Fibroblast of lung (primary cell): ENCODE results near the gene TMEM131. TPM values are rescaled to one million over a fixed set of nuclear protein-coding genes. Genes with fewer than 3 reads are reported as not detected.

ENCODE experiments used
- DNase-seq, 2 donors: peaks; one replicate each; pipeline versions ENCODE4 v3.0.0 to v3.0.0-alpha.2; 2010; ENCODE audit warnings: low read depth in 2 of 2
- H2AFZ ChIP-seq: 2 replicates; pipeline ENCODE4 v1.5.1; 2012; ENCODE audit warnings: low read length, control low read depth, inconsistent platforms
- H3K27ac ChIP-seq: 2 replicates; pipeline ENCODE4 v1.5.1; 2011; ENCODE audit warnings: low read length, control low read depth; ENCODE audit not compliant: insufficient read depth
- H3K27me3 ChIP-seq: 2 replicates; pipeline ENCODE4 v1.5.1; 2011; ENCODE audit warnings: mild to moderate bottlenecking, low read length; ENCODE audit not compliant: control insufficient read depth, insufficient read depth
- H3K36me3 ChIP-seq: 2 replicates; pipeline ENCODE4 v1.5.1; 2011; ENCODE audit warnings: low read length; ENCODE audit not compliant: control insufficient read depth, insufficient read depth
- H3K4me1 ChIP-seq: 2 replicates; pipeline ENCODE4 v1.5.1; 2011; ENCODE audit warnings: low read length; ENCODE audit not compliant: control insufficient read depth, insufficient read depth; ENCODE audit errors: extremely low read depth
- H3K4me2 ChIP-seq: 2 replicates; pipeline ENCODE4 v1.5.1; 2011; ENCODE audit warnings: low read length, control low read depth; ENCODE audit not compliant: insufficient read depth; ENCODE audit errors: extremely low read depth
- H3K4me3 ChIP-seq, 4 experiments: fragments of 200-600 bp in 1 of 4; sonication (generic) in 1 of 4; replicated peaks in 1 of 4; 2 replicates each; pipeline ENCODE4 v1.5.1; 2011 to 2016; ENCODE audit warnings: low read length in 4 of 4, low read depth in 3 of 4, mild to moderate bottlenecking in 3 of 4, control low read depth in 2 of 4, inconsistent platforms in 1 of 4, mixed read lengths in 1 of 4; ENCODE audit not compliant: insufficient read depth in 1 of 4; ENCODE audit errors: control extremely low read depth in 1 of 4
- H3K79me2 ChIP-seq: 2 replicates; pipeline ENCODE4 v1.5.1; 2012; ENCODE audit warnings: mild to moderate bottlenecking, low read length, inconsistent platforms; ENCODE audit not compliant: control insufficient read depth, insufficient read depth
- H3K9ac ChIP-seq: 2 replicates; pipeline ENCODE4 v1.5.1; 2011; ENCODE audit warnings: mild to moderate bottlenecking, low read length, control low read depth; ENCODE audit not compliant: insufficient read depth
- H3K9me3 ChIP-seq: 2 replicates; pipeline ENCODE4 v1.5.1; 2012; ENCODE audit warnings: low read depth, low read length; ENCODE audit not compliant: control insufficient read depth, insufficient read depth
- H4K20me1 ChIP-seq: 2 replicates; pipeline ENCODE4 v1.5.1; 2011; ENCODE audit warnings: low read length; ENCODE audit not compliant: control insufficient read depth, insufficient read depth; ENCODE audit errors: extremely low read depth
- CTCF ChIP-seq, 2 donors: IDR thresholded peaks in 1 of 2; conservative IDR thresholded peaks in 1 of 2; 1 replicate in 1 of 2; 2 replicates in 1 of 2; pipeline ENCODE4 v1.5.1; 2011 to 2012; ENCODE audit warnings: low read length in 2 of 2, control low read depth in 1 of 2, inconsistent platforms in 1 of 2, low read depth in 1 of 2, mild to moderate bottlenecking in 1 of 2
- EZH2 ChIP-seq: IDR thresholded peaks from 2 replicates; pipeline ENCODE4 v1.5.1; 2012; ENCODE audit warnings: low read length, control low read depth, mild to moderate bottlenecking; ENCODE audit errors: missing control alignments
- polyA plus RNA-seq, 2 donors: library from polyadenylated mRNA; depleted of rRNA in 1 of 2; stranded (reverse) in 1 of 2; unstranded in 1 of 2; fragments of >200 nt; gene quantifications; 2 replicates each; pipeline ENCODE4 v1.2.1, GENCODE V29; 2011 to 2012; ENCODE audit warnings: missing spikeins in 1 of 2
- total RNA-seq: library from RNA; depleted of rRNA; stranded (reverse); fragments of >200 nt; gene quantifications from 2 replicates; pipeline ENCODE4 v1.2.1, GENCODE V29; 2014

The TMEM131 gene
- total and polyA plus RNA-seq, 2 donors (not counting 1 experiment from before 2014, with no cell fraction given) = 18.1 to 32.4 TPM

- Histone ChIP-seq H3K4me3 (peak overlapping the region in 1 of 4 experiments; percentile 9), H3K9ac (no peak overlapping the region), H3K27ac (peak overlapping the region; percentile 20), H4K20me1 (peaks cover 6% of the 10 kb centered on the region), H3K9me3 (no peaks in the 10 kb centered on the region), H3K27me3 (no peaks in the 10 kb centered on the region), H2AFZ (no peak overlapping the region), H3K4me2 (peak overlapping the region; percentile 62), H3K79me2 (peaks cover 31% of the 10 kb centered on the region), H3K36me3 (no peaks in the 10 kb centered on the region), H3K4me1 (peaks cover 8% of the 10 kb centered on the region)
- no peak for DNase-seq
- no peak for TF ChIP-seq EZH2
- TF ChIP-seq CTCF (conservative IDR thresholded peaks at IDR 0.05 in 1 of 2, IDR thresholded peaks at IDR 0.05 in 1 of 2; ENCODE audit: low read depth in 1 of 2, low read length in 2 of 2) = no peak
Observed at GRCh38 chr2:97936199-97936598, 59.5 kb downstream of the TMEM131 start.

- no peaks in the 10 kb centered on the region for H3K27me3 ChIP-seq
- DNase-seq = peak; percentile 63 to 92
- H3K4me1 ChIP-seq = peaks cover 8% of the 10 kb centered on the region
- no peak overlapping the region for H3K27ac ChIP-seq
- no peaks in the 10 kb centered on the region for H3K36me3 ChIP-seq
- H3K79me2 ChIP-seq = peaks cover 31% of the 10 kb centered on the region
- H3K4me2 ChIP-seq = peak overlapping the region; percentile 62
- peak overlapping the region in 2 of 4 experiments; percentile 9 for H3K4me3 ChIP-seq
- no peak overlapping the region for H2AFZ ChIP-seq
- H3K9me3 ChIP-seq = no peaks in the 10 kb centered on the region
- peaks cover 6% of the 10 kb centered on the region for H4K20me1 ChIP-seq
- H3K9ac ChIP-seq = no peak overlapping the region
- no peak for TF ChIP-seq EZH2
- no peak for TF ChIP-seq CTCF (conservative IDR thresholded peaks at IDR 0.05 in 1 of 2, IDR thresholded peaks at IDR 0.05 in 1 of 2; ENCODE audit: low read depth in 1 of 2, low read length in 2 of 2)
Observed at GRCh38 chr2:97935719-97936161, 60.0 kb downstream of the TMEM131 start.

GRCh38 chr2:97932975-97933662 is 62.6 kb downstream of the TMEM131 start:
- Histone ChIP-seq H2AFZ (no peak overlapping the region), H3K36me3 (no peaks in the 10 kb centered on the region), H3K27ac (no peak overlapping the region), H3K9ac (no peak overlapping the region), H3K4me2 (no peak overlapping the region), H3K4me3 (no peak overlapping the region), H3K27me3 (no peaks in the 10 kb centered on the region), H3K79me2 (peaks cover 44% of the 10 kb centered on the region), H3K9me3 (no peaks in the 10 kb centered on the region), H3K4me1 (peaks cover 8% of the 10 kb centered on the region), H4K20me1 (peaks cover 6% of the 10 kb centered on the region)
- no peak for DNase-seq
- no peak for TF ChIP-seq CTCF (conservative IDR thresholded peaks at IDR 0.05 in 1 of 2, IDR thresholded peaks at IDR 0.05 in 1 of 2; ENCODE audit: low read depth in 1 of 2, low read length in 2 of 2)
- TF ChIP-seq EZH2 = no peak
